BJ (cell line): ENCODE data around the gene RASGRF2. TPM values are rescaled to one million over a fixed set of nuclear protein-coding genes. Genes with fewer than 3 reads are reported as not detected.

ENCODE experiments used
- CTCF ChIA-PET: fragments of 350-600 bp; formaldehyde crosslinking; extraction: SDS; loops from one replicate; lab custom pipeline; 2021; ENCODE audit warnings: antibody characterized with exemption, inconsistent platforms; lab: Yijun Ruan, JAX
- POLR2A ChIA-PET: fragments of 300-600 bp; sonication (Branson Sonifier 250); formaldehyde crosslinking; extraction: SDS; loops from one replicate; lab custom pipeline; 2021; ENCODE audit warnings: antibody characterized with exemption; lab: Charles Lee
- DNase-seq: peaks from one replicate; pipeline ENCODE4 v3.0.0-alpha.2; 2011; ENCODE audit warnings: low read depth
- H3K27me3 ChIP-seq: 2 replicates; pipeline ENCODE4 v1.6.0; 2011; ENCODE audit warnings: low read length; ENCODE audit not compliant: control insufficient read depth, insufficient read depth
- H3K36me3 ChIP-seq: 2 replicates; pipeline ENCODE4 v1.5.1; 2011; ENCODE audit warnings: low read length; ENCODE audit not compliant: control insufficient read depth, insufficient read depth
- H3K4me3 ChIP-seq: 2 replicates; pipeline ENCODE4 v1.5.1; 2011; ENCODE audit warnings: low read depth, mild to moderate bottlenecking, control low read depth, low read length
- CTCF ChIP-seq: IDR thresholded peaks from 2 replicates; pipeline ENCODE4 v1.5.1; 2011; ENCODE audit warnings: low read depth, mild to moderate bottlenecking, control low read depth, inconsistent platforms, low read length, moderate library complexity; ENCODE audit not compliant: insufficient read depth
- polyA plus RNA-seq: library from polyadenylated mRNA; depleted of rRNA; stranded (reverse); fragments of >200 nt; gene quantifications from 2 replicates; pipeline ENCODE4 v1.2.3, GENCODE V29; 2011

RASGRF2 gene
- polyA plus RNA-seq, 1 experiment = 0.85 TPM

GRCh38 chr5:81068063-81068462 lies 107.9 kb downstream of the RASGRF2 start:
- no peaks in the 10 kb centered on the region for H3K27me3 ChIP-seq
- ChIA-PET POLR2A (no interaction called here), CTCF (no interaction called here)
- DNase-seq = no peak
- TF ChIP-seq CTCF = no peak
- H3K36me3 ChIP-seq = no peaks in the 10 kb centered on the region
- H3K4me3 ChIP-seq = no peak overlapping the region

GRCh38 chr5:81068635-81069034 lies 108.5 kb downstream of the RASGRF2 start:
- CTCF ChIA-PET = no interaction called here
- DNase-seq = no peak

GRCh38 chr5:81069990-81070389 lies 109.8 kb downstream of the RASGRF2 start:
- H3K4me3 ChIP-seq = no peak overlapping the region
- H3K36me3 ChIP-seq = no peaks in the 10 kb centered on the region
- DNase-seq = no peak
- TF ChIP-seq CTCF = no peak
- ChIA-PET CTCF (no interaction called here), POLR2A (no interaction called here)
- no peaks in the 10 kb centered on the region for H3K27me3 ChIP-seq

More at GRCh38 chr5:81068635-81069034, 108.5 kb downstream of the RASGRF2 start:
- POLR2A ChIA-PET = no interaction called here
- Histone ChIP-seq H3K4me3 (no peak overlapping the region), H3K27me3 (no peaks in the 10 kb centered on the region), H3K36me3 (no peaks in the 10 kb centered on the region)
- TF ChIP-seq CTCF = no peak

- no peak overlapping the region for H3K4me3 ChIP-seq
- ChIA-PET CTCF (no interaction called here), POLR2A (no interaction called here)
- DNase-seq = no peak
- no peaks in the 10 kb centered on the region for H3K36me3 ChIP-seq
- H3K27me3 ChIP-seq = no peaks in the 10 kb centered on the region
- TF ChIP-seq CTCF = no peak
Measured at GRCh38 chr5:81070571-81071255, 110.5 kb downstream of the RASGRF2 start.

- DNase-seq = no peak
- POLR2A ChIA-PET = no interaction called here
- CTCF ChIA-PET = no interaction called here
- Histone ChIP-seq H3K27me3 (no peaks in the 10 kb centered on the region), H3K36me3 (no peaks in the 10 kb centered on the region), H3K4me3 (no peak overlapping the region)
- no peak for TF ChIP-seq CTCF
Measured at GRCh38 chr5:81075041-81075440, 114.9 kb downstream of the RASGRF2 start.
